Parathyroid adenoma (tissue), 2 donors: ENCODE data around the gene CALCB.

Source experiments
- H2AFZ ChIP-seq: fragments of 300-600 bp; sonication (generic); one replicate; pipeline ENCODE4 v1.7.0; 2017; ENCODE audit warnings: antibody characterized with exemption, mild to moderate bottlenecking
- H3K27ac ChIP-seq: fragments of 300-600 bp; sonication (generic); one replicate; pipeline ENCODE4 v1.7.0; 2017
- H3K27me3 ChIP-seq: fragments of 300-600 bp; sonication (generic); one replicate; pipeline ENCODE4 v1.7.0; 2017; ENCODE audit warnings: low read length; ENCODE audit not compliant: control insufficient read depth, insufficient read depth
- H3K36me3 ChIP-seq: fragments of 300-600 bp; sonication (generic); one replicate; pipeline ENCODE4 v1.7.0; 2017; ENCODE audit warnings: low read length; ENCODE audit not compliant: control insufficient read depth, insufficient read depth
- H3K4me1 ChIP-seq: fragments of 300-600 bp; sonication (generic); one replicate; pipeline ENCODE4 v1.7.0; 2017; ENCODE audit warnings: control low read depth
- H3K4me2 ChIP-seq: fragments of 300-600 bp; sonication (generic); one replicate; pipeline ENCODE4 v1.7.0; 2017; ENCODE audit warnings: low read length
- H3K4me3 ChIP-seq: fragments of 300-600 bp; sonication (generic); one replicate; pipeline ENCODE4 v1.7.0; 2017; ENCODE audit warnings: low read depth, low read length
- H3K79me2 ChIP-seq: fragments of 300-600 bp; sonication (generic); one replicate; pipeline ENCODE4 v1.7.0; 2017; ENCODE audit warnings: control low read depth
- H3K9ac ChIP-seq: fragments of 300-600 bp; sonication (generic); one replicate; pipeline ENCODE4 v1.7.0; 2017; ENCODE audit warnings: mild to moderate bottlenecking
- H3K9me3 ChIP-seq: fragments of 300-600 bp; sonication (generic); one replicate; pipeline ENCODE4 v1.7.0; 2017; ENCODE audit warnings: low read length; ENCODE audit not compliant: control insufficient read depth
- TF ChIP-seq, protein P1 (sequence below): fragments of 300-600 bp; sonication (generic); IDR thresholded peaks from one replicate; pipeline ENCODE4 v1.7.0; 2017; ENCODE audit warnings: antibody characterized with exemption, mild to moderate bottlenecking
- donor health status: primary hyperparathyroidism.

CALCB gene

DNA sequence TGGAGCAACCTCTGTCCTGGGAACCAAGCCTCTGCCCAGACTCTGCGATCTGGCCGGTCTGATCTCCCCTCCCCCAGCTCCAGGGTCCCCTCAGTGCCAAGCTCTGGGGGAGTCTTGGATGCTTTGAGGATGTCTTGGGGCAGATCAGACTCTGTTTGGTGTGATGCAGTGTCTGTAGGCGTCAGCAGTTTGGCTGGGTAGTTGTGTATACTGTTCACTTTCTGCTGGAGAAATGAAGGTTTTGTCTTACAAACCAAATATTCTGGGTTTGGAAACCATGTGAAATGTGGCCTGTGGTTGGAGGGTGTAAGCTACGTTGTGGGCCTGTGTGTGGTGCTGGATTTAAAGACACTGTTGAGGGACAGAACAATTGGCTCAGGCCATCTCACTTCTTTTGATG is 46.0 kb downstream of the CALCB start:
- Histone ChIP-seq H3K27ac (no peak overlapping the region), H3K27me3 (no peaks in the 10 kb centered on the region), H3K9me3 (no peaks in the 10 kb centered on the region), H3K4me1 (no peaks in the 10 kb centered on the region), H3K79me2 (no peaks in the 10 kb centered on the region), H3K36me3 (no peaks in the 10 kb centered on the region), H3K4me2 (no peak overlapping the region), H3K4me3 (no peak overlapping the region), H2AFZ (no peak overlapping the region), H3K9ac (no peak overlapping the region)
- TF ChIP-seq, protein P1, sequence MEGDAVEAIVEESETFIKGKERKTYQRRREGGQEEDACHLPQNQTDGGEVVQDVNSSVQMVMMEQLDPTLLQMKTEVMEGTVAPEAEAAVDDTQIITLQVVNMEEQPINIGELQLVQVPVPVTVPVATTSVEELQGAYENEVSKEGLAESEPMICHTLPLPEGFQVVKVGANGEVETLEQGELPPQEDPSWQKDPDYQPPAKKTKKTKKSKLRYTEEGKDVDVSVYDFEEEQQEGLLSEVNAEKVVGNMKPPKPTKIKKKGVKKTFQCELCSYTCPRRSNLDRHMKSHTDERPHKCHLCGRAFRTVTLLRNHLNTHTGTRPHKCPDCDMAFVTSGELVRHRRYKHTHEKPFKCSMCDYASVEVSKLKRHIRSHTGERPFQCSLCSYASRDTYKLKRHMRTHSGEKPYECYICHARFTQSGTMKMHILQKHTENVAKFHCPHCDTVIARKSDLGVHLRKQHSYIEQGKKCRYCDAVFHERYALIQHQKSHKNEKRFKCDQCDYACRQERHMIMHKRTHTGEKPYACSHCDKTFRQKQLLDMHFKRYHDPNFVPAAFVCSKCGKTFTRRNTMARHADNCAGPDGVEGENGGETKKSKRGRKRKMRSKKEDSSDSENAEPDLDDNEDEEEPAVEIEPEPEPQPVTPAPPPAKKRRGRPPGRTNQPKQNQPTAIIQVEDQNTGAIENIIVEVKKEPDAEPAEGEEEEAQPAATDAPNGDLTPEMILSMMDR, result no peak

DNA sequence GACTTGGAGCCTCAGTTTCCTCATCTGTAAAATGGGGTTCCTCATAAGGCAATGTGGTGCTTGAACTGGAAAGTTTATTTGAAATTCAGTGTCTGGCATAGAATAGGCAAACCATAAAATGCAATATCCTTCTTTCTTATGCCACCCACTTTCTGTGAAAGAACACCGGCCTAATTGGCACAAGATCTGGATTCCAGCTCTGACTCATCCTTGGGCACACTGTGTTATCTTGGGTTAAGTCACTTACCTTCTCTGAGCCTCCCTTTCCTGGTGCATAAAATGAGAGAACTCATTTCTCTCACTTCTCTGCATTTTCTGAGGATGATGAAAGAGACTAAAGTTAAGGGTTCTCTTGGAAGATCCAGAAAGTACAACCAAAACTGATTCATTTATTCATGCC is 46.4 kb downstream of the CALCB start:
- H3K27ac ChIP-seq, result no peak overlapping the region

DNA sequence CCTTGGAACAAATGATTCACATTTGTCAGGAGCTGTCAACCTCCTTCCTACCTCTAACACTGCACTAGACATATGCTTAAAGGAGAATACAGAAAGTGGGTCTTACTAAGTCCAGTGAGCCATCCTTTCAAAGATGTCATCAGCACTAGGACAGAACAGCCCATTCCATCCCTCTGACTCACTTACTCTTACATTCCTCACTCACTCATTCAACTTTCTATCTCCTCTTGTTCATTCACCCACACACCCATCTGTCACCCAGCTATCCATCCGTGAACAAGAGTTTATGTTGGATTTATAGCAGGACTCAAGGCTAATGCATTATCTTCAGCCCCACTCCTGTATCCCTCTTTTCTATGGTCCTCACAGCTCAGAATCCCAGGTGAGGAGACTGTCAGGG is 50.5 kb downstream of the CALCB start:
- TF ChIP-seq, protein P1, result no peak

More for the DNA sequence above, 46.4 kb downstream of the CALCB start:
- Histone ChIP-seq H3K36me3 (no peaks in the 10 kb centered on the region), H3K4me2 (no peak overlapping the region), H3K79me2 (no peaks in the 10 kb centered on the region), H3K27me3 (no peaks in the 10 kb centered on the region), H3K4me1 (no peaks in the 10 kb centered on the region), H3K9me3 (no peaks in the 10 kb centered on the region), H3K9ac (no peak overlapping the region), H3K4me3 (no peak overlapping the region), H2AFZ (no peak overlapping the region)
- TF ChIP-seq, protein P1, result no peak

DNA sequence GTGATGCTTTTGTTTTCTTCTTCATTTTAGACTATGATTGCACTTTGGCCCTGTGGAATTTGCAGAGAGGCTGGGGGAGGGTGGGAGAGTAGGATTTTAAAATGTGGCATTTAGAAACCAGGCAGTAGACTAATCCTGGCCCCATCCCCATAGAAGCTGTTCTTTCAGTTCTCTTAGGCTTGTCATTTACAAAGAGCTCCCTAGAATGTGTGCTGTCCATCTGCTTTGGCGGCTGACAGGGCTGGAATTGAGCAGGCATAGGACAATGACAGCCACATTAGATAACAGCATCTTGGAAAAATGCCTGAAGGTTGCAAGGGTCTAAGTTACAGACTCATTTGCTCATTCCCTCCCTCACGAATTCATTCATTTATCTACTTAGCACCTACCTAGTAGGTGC is 51.1 kb downstream of the CALCB start:
- H3K4me1 ChIP-seq, result no peaks in the 10 kb centered on the region
- TF ChIP-seq, protein P1, result no peak
- H3K4me3 ChIP-seq, result no peak overlapping the region
- H2AFZ ChIP-seq, result no peak overlapping the region
- H3K27ac ChIP-seq, result no peak overlapping the region
- H3K9me3 ChIP-seq, result no peaks in the 10 kb centered on the region
- H3K36me3 ChIP-seq, result no peaks in the 10 kb centered on the region
- H3K27me3 ChIP-seq, result no peaks in the 10 kb centered on the region
- no peak overlapping the region for H3K4me2 ChIP-seq
- H3K9ac ChIP-seq, result no peak overlapping the region
- H3K79me2 ChIP-seq, result no peaks in the 10 kb centered on the region

More for the DNA sequence above, 50.5 kb downstream of the CALCB start:
- Histone ChIP-seq H3K36me3 (no peaks in the 10 kb centered on the region), H3K79me2 (no peaks in the 10 kb centered on the region), H2AFZ (no peak overlapping the region), H3K27me3 (no peaks in the 10 kb centered on the region), H3K27ac (no peak overlapping the region), H3K9me3 (no peaks in the 10 kb centered on the region), H3K4me2 (no peak overlapping the region), H3K4me1 (no peaks in the 10 kb centered on the region), H3K4me3 (no peak overlapping the region), H3K9ac (no peak overlapping the region)

DNA sequence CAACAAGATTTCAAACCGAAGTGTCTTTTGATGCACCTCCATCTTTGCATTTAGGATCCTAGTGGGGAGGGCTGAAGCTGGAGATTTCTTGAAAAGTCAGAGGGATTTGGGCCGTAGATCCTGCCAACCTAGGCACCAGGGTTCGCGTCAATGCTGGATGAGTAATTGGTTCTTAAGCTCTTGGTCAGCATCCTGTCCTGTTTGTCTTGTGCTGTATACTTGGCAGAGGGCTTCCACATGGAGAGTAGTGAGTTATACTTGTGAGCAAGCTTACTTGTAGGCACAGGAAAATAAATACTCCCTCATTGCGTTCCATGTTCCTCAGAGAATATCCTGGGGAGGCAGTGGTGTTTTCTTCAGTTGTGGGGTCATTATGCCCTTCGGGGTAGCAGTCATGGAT is 53.9 kb downstream of the CALCB start:
- H3K79me2 ChIP-seq, result no peaks in the 10 kb centered on the region
- H3K27ac ChIP-seq, result no peak overlapping the region
- no peak overlapping the region for H2AFZ ChIP-seq
- no peak overlapping the region for H3K4me2 ChIP-seq
- no peak overlapping the region for H3K9ac ChIP-seq
- TF ChIP-seq, protein P1, result no peak
- H3K36me3 ChIP-seq, result no peaks in the 10 kb centered on the region
- H3K27me3 ChIP-seq, result no peaks in the 10 kb centered on the region
- no peak overlapping the region for H3K4me3 ChIP-seq
- no peaks in the 10 kb centered on the region for H3K4me1 ChIP-seq
- H3K9me3 ChIP-seq, result no peaks in the 10 kb centered on the region
